GM19099 (cell line): ENCODE measurements around the gene SPG7.

Source experiments
- POLR2A ChIP-seq: IDR thresholded peaks from 3 replicates; pipeline ENCODE4 v1.6.1; 2011; ENCODE audit warnings: low read depth; ENCODE audit not compliant: insufficient read length; ENCODE audit errors: extremely low read depth

The SPG7 gene

DNA sequence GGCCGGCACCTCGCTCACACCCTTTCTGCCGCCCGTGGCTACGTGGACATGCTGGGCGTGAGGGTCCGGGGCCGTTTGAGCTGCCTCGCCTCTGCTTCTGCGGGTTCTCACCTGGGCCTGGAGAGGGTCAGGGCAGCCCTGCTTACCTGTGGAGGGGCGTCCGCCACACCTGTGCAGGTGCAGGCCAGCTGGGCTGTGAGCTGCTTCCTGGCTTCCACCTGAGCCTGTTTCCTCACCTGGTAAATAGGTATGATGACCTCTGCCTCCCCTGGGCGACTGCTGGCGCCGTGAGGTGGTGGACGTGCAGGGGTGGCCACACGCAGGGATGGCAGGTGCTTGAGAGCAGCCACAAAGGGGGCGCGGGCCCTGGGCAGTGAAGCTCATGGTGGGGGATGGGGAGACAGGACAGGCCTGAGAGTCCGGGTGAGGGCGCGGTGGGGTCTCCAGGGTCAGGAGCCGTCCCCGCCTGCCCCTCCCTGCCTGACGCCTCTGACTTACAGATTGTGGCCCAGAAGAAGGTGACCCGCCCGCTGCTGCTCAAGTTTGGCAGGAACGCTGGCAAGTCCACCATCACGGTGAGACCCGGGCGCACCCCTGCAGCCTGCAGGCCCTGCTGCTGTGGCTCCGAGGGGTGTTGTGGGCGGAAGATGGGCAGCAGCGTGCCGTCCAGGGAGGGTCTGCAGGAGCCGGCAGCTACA lies 75.1 kb downstream of the SPG7 start:
- TF ChIP-seq POLR2A, result no peak

GRCh38 chr16:89583895-89584644 lies 75.9 kb downstream of the SPG7 start:
- TF ChIP-seq POLR2A, result no peak

DNA sequence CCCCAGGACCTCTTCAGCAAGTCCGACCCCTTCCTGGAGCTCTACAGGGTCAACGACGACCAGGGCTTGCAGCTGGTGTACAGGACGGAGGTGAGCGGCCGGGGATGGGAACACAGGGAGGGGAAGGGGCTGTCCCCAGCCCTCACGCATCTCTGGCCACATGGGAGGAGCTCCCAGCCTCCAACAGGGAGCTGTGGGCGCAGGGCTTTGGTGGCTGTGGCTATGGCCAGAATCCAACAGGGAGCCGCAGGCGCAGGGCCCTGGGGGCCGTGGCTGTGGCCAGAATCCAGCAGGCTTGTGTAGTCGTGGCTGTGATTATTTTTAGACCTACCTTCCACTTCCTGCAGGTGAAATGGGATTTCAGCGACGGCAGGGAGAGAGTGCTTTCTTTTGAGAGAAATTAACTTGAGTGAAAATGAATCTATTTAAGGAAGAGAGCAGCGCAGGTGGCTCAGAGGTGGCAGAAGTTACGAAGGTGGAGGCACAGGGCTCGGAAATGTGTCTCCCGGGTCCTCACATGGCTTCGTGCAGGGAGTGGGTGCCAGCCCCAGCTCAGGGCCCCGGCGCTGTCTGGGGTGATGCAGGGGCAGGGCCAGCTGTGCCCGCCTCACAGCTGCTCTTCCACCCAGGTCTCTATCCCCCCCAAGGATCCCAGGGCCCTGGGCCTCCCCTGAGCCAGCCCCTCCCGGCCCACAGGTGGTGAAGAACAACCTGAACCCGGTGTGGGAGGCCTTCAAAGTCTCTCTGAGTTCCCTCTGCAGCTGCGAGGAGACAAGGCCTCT lies 76.8 kb downstream of the SPG7 start:
- no peak for TF ChIP-seq POLR2A

GRCh38 chr16:89586218-89586617 lies 78.0 kb downstream of the SPG7 start:
- TF ChIP-seq POLR2A, result no peak

- TF ChIP-seq POLR2A, result no peak
Observed at GRCh38 chr16:89586853-89587252, 78.7 kb downstream of the SPG7 start.

DNA sequence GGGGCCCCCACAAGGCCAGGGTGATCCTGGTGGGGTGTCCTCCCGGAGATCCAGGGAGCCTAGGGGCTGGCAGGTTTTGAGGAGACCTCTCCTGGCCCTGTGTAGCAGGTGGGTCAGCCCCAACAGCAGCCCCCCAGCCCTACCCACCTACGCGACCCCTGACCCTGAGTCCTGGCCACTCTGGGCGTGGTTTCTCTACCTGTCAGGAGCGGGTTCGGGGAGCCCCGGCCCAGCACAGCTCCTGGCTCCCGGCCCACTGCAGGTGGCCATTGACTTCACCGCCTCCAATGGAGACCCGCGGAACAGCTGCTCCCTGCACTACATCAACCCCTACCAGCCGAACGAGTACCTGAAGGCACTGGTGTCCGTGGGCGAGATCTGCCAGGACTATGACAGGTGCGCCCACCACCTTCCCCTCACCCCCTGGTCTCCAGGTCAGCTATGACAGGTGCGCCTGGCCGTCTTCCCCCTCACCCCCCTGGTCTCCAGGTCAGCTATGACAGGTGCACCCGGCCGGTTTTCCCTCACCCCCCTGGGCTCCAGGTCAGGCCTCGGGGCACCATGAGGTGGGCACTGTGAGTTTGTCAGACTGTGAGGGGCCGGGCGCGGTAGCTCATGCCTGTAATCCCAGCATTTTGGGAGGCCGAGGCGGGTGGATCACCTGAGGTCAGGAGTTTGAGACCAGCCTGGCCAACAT lies 80.4 kb downstream of the SPG7 start:
- no peak for TF ChIP-seq POLR2A

GRCh38 chr16:89589241-89589926 lies 81.2 kb downstream of the SPG7 start:
- no peak for TF ChIP-seq POLR2A

- no peak for TF ChIP-seq POLR2A
Observed at GRCh38 chr16:89593841-89594240, 85.6 kb downstream of the SPG7 start.

DNA sequence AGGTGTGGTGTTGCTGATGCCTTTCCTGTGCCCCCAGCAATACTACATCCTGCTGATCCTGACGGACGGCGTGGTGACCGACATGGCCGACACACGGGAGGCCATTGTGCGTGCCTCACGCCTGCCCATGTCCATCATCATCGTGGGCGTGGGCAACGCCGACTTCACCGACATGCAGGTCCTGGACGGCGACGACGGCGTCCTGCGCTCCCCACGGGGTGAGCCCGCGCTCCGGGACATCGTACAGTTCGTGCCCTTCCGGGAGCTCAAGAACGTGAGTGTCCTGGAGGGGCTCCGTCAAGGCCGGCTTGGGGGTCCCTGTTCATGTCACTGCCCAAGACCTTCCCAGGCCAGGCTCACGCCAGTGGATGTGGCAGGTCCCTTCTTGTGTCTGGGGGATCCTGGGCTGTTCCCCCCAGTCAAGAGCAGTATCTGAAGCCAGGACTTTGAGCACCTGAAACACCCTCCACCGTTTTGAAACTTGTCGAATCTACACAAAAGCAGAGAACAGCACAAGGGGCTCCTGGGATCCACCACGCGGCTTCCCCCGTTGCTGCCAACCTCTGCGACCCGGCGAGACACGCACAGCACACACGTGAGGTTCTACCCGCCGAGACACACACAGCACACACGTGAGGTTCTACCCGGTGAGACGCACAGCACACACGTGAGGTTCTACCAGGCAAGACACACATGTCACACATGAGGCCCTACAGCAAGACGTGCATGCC lies 87.3 kb downstream of the SPG7 start:
- TF ChIP-seq POLR2A, result no peak

- TF ChIP-seq POLR2A, result no peak
Observed at GRCh38 chr16:89596061-89596689, 88.0 kb downstream of the SPG7 start.

DNA sequence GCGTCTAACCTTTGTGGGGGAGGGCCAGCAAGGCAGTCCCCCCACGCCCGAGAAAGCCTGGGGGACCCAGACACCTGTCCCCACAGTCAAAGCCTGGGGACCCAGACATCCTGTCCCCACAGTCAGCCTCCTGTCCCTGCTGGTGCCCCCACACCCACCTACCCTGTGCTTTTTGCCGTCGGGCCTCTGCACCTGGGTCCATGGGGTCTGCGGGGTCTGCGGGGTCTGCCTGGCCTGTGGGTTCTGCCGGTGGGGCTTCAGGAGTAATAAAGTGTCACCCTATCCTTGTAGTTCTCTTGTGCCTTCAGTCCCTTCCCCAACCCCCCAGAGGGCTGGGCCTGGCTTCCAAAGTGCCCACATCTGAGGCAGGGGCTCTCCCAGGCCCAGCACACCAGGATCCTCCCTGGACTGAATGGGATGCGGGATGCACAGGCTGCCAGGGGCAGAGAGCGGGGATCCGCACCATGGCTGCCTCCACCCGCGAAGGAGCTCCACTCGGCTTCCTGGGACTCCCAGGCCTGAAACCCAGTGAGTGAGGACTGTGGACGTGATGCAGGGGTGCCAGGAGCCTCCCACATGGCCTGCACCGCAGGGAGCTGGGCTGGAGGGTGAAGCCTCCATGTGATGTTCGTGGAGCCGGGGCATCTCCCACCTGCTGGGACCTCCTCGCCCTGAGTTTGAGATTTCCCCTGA lies 88.9 kb downstream of the SPG7 start:
- TF ChIP-seq POLR2A, result no peak

- TF ChIP-seq POLR2A, result no peak
Observed at GRCh38 chr16:89598199-89598598, 90.0 kb downstream of the SPG7 start.

GRCh38 chr16:89599451-89599858 lies 91.3 kb downstream of the SPG7 start:
- TF ChIP-seq POLR2A, result no peak
